GM18868 (cell line): ENCODE data around the gene CALML3.

ENCODE experiments used
- ATAC-seq: cut with Tn5 transposase; IDR thresholded peaks from one replicate; pipeline ENCODE4 v1.9.1; 2021; ENCODE audit warnings: mild to moderate bottlenecking, moderate library complexity; ENCODE audit not compliant: unreplicated experiment

Gene CALML3

DNA sequence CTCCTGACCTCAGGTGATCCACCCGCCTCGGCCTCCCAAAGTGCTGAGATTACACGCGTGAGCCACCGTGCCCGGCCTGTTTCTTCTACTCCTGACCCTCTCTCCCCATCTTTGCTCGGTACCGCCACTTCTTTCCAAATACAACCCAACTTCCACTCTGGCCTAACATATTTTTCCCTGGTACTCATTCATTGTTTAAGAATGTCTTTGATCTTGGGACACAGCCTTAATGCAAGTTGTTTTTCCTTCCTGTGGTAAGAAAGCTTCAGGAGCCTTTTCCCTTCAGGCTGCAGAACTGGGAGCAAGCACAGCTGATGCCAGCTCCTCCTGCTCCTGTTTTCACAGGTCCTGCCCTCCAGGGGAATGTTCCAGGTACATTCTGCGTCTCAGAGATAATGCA is 13.7 kb downstream of the CALML3 start:
- ATAC-seq, result no peak

DNA sequence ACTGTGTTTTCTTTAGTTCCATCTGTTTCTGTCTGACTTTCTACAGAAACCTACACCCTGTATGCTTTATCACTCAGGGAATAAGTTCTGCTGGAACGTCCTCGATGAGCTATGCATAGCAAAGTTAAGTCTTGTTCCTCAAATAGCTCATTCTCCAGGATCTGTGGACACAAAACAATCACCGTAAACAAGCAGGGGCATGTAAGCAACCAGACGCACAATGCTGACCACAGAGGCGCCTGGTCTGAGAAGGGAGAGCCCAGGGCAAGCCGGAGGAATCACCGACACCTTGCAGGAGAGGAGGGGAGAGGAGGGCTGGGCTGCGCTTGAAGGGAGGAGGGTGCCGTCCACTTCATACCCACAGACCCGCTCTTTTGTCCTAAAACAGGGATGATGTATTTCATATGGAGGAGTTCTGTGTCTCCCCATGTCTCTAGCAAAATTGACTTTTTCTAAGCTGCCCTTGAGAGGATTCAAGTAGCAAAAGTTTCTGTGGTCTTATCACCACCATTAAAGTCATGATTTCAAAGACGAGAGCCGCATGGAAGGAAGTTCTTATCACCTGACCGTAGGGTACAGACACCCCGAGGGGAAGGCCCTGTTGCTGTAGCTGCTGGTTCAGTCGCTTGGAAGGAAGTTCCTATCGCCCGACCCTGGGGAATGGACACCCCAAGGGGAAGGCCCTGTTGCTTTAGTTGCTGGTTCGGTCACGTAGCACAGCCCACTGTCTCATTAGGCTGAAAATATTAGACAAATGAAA is 14.3 kb downstream of the CALML3 start:
- peak; percentile 62 for ATAC-seq

DNA sequence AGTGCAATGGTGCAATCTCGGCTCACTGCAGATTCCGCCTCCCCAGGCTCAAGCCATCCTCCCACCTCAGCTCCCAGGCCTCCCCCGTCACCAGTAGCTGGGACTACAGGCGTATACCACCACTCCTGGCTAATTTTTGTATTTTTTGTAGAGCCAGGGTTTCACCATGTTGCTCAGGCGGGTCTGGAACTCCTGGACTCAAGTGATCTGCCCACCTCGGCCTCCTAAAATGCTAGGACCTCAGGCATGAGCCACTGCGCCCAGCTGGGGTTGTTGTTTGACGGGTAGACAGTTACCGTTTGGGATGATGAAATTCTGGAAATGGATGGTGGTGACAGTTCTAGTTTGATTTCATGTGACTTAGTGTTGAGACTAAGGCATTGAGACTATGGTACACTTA is 15.3 kb downstream of the CALML3 start:
- ATAC-seq, result no peak

DNA sequence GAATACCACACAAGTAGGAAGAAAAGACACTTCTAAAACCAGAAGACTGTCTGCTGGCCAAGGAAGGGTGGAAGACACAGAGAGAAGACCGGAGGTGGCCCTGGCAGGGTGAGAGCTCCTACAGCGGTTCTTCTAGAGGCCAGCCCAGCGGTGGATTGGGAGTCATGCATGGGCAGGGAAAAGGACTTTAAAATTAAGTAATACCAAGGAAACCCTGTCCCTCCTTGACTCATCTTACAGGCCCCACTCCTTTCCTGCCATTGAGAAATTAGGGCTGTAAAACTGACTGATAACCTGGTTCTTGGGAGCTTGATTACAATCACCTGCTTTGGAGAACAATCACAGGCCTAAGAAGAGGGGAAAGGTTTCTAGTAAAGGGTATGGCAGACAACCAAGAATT is 16.1 kb downstream of the CALML3 start:
- no peak for ATAC-seq

DNA sequence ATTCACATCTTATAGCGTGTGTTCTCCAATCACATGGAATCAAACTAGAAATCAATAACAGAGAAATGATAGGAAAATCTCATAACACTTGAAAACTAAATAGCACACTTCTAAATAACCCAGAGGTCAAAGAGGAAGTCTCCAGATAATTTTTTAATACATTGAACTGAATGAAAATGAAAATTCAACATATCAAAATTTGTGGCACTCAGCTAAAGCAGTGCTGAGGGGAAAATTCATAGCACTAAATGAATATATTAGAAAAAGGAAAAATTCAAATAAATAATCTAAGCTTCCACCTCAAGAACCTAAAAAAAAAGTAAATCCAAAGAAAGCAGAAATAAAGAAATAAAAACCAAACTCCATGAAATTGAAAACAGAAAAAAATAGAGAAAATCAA is 17.3 kb downstream of the CALML3 start:
- ATAC-seq, result no peak

DNA sequence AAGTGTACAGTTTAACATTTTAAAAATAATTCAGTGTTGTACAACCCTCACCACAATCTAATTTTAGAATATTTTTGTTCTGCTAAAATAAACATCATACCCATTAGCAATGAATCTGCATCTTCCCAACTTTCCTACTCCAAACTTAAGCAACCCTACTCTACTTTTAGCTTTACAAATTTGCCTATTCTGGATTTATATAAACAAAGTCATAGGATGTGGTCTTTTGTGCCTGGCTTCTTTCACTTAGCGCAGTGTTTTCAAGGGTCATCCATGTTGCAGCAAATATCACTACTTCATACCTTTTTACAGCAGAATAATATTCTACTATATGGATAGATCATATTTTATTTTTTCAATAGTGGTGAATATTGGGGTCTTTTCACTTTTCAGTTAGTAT is 18.9 kb downstream of the CALML3 start:
- no peak for ATAC-seq

DNA sequence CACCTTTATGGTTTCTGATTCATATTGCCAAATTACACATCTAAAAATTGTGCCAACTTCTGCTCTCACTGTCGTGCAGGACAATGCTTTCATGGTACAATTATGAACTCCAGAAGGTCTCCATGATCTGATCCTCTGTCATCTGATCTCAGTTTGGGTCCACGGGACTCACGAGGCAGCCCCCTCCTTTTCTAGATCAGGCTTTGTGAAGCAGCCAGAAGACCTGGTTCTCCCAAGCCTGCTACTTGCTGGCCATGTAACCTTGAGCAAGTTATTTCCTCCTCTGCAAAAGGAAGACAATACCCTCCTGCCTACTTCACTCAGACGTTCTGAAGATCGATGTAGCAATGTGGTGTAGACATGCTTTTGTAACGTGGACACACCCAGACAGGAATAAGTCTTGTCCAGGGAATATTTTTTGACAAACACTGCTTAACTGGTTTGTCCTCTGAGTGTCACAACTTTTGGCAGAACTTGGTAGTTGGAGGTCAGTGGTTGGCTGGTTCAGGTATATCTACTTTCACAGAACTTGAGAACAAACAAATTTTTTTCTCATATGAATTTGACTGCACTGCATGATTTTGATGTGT is 19.6 kb downstream of the CALML3 start:
- no peak for ATAC-seq

DNA sequence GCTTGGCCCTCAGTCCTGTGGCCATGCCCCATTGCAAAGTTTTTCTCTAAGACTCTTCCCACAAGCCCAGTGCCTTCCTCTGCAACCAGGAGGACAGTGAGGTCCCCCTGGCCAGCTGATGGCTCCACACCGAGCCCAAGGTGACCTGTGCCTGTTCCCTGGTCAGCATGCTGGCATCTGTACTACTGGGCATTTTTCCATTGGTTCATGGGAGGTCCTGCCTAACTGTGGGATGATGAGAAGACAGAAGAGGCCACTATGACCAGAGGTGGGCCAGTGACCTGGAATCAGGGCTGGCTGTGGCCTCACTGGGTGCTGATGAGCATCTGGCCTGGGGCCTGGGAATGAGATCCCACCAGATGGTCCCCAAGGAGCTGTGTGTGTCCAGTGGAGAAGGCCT is 20.2 kb downstream of the CALML3 start:
- no peak for ATAC-seq

DNA sequence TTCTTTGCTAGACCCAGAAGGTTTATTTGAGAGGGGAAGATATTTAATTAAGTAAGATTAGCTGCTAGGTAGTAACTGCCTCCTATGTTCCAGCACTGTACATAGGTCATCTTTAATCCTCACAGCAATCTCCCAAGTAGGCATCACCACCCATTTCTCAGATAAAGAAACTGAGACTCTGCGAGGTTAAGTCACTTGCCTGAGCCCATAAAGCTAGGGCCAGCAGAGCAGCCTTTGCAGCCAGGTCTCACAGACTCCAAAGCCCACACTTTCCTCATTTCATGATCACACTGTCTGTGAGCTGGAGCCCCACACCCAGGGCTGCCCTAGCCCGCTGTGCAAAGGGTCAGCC is 20.6 kb downstream of the CALML3 start:
- ATAC-seq, result no peak

DNA sequence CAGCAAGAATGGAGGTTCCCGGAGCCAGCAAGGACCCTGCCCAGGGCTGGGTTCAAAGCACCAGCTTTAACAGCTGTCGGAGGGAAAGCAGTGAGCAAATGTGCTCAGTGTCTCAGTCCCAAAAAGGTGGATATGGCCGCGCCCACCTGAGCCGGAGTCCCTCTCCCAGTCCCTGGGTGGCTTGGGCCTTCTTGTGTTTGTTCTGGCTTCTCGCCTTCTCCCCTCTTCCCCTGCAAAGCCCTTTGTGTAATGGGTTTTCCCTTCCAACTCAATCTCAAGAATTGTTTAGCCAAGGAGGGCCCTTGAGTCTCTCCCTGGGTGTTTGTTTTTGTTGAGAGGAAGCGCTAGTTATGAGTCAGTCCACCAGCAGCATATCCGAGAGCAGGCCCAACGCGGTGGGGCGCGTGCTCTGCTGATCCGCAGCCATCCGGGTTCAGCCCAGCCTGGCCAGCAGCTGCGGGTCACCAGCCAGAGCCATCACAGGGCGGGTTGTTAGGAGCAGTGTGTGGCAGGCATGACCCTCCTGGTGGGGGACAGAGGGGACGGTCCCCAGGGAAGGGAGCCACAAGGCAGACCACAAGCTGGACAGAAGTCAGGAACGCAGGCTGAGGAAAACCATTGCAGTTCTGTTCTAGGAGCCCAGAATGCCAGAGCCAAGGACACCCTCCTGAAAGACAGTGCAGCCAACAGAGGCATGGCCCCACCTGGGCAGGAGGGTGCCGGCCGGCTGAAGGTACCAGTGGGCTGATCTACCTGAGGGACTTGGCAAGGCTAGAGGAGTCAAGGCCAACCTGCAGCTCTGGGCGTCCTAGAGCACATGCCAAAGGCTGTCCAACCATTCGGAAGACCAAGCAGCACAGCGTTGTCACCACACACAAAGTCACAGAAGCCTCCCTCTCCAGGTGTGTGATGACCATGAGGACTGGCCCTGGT is 21.3 kb downstream of the CALML3 start:
- ATAC-seq, result no peak

DNA sequence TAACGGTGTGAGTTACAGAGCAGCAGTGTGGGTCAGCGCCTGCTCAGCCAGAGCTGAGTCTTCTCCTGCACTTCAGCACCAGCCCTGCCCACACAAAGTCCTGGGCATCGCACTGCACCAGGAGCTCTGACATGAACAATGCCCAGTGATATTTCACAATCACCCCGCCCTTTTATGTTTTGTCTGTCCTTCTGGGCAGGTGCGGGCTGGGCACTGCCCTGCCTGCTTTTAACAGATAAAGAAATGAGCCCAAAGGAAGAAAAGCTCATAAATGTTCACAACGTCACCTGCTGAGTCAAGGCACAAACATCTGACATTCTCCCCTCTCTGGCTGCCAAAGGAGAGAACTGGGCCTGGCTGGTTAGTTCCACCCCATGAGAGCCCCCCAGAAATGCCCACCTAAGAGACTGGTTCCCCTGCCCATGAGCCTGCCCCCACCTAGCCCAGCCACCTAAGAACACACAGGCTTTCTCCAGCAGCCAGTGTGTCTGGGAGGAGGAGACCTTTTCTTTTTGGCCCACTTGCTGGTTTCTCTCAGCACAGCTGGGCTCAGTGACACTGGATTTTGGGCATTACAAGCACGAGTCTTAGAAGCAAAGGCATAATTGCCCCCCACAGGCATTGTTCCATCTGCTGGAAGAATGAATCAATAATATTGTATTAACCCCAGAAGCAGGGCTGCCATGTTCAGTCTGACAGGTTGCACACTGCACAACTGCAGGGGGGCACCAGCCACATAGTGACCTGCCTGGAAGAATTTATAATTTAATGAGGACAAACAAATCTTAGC is 22.3 kb downstream of the CALML3 start:
- ATAC-seq, result no peak

DNA sequence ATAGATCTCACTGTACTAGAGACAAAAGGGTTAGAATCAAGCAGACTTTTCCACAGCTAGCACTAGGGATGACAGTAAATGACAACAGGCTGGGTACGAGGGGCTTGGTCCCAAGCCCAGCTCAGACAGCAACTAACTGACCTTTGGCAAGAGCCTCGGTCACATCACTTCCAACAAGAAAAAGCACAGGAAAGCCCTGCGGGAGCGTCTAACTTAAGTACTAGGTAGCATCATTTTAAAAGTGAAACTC is 22.8 kb downstream of the CALML3 start:
- no peak for ATAC-seq

DNA sequence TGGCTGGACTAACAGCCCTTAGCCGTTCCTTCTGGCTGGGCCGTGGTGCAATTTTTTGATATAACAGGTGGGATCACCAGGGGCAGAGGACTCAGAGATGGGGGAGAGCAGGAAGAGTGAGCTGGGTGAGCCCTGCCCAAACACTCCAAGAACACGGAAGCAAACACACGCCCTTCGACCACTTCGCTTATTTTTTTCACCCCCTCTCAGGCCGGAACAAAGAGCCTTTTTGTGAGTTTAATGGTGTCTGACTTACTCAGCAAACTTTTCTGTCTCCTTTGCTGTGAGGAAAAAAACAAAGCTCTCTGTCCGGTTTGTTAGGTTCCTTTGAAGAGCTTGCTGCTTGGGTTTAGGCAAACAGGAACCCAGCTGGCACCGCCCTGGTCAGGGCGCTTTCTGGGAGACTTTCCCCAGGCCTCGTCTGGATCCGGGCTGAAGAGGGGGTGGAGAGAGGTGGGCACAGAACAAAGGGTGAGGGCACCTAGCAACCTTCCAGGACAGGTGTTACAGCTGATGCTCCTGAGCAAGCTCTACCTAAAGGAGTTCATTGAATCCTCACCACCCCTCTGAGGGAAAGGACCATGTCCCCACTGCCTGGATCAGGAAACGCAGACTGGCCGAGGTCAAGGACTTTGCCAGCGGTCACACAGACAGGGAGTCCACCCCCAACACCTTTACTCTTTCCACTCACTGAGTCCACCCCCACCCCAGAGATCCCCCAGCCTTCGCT is 23.3 kb downstream of the CALML3 start:
- no peak for ATAC-seq

DNA sequence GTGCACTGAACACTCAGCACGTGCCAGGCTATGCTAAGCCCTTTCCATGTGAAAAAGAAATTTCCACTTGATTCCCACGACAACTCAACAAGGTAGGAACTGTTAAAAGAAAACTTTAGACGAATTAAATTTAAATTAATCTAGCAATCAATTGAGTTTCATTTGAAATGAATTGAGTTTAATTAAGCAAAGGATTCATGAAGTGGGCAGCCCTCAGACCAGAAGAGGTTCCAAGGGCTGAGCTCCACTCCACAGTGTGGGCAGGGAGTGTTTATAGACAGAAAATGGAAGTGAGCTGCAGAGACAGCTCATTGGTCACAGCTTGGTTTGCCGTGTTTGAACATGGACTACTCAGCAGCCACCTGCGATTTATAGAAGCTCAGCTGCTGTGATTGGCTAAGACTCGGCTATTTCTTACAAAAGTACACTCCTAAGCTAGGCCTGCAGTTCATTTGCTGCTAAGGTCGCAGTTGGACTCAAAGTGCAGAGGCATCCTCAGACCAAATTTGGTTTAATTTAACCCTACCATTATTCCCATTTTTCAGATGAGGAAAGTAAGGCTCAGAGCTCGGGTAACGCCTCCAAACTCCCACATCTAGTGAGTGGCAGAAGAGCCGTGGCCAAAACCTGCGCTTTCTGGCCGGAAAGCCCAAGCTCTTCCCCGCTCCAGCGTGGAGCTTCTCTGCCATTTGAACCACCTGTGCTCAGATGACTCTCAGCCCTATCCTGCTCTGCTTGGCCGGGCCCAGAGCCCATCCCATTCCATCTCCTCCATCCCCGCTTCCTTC is 24.9 kb downstream of the CALML3 start:
- no peak for ATAC-seq

DNA sequence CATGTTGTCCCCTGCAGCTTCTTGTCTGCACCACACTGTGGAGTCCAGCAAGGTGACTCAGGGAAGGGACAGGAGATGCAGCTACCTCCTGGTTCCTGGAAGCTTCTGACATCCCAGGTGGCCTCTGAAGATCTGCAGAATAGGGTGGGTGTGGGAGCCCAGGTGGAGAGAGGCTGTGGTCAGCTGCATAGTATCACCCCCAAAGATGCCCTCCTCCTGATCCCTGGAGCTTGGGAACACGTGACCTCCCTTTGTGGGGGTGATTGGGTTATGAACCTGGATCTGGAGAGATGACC is 25.4 kb downstream of the CALML3 start:
- no peak for ATAC-seq

DNA sequence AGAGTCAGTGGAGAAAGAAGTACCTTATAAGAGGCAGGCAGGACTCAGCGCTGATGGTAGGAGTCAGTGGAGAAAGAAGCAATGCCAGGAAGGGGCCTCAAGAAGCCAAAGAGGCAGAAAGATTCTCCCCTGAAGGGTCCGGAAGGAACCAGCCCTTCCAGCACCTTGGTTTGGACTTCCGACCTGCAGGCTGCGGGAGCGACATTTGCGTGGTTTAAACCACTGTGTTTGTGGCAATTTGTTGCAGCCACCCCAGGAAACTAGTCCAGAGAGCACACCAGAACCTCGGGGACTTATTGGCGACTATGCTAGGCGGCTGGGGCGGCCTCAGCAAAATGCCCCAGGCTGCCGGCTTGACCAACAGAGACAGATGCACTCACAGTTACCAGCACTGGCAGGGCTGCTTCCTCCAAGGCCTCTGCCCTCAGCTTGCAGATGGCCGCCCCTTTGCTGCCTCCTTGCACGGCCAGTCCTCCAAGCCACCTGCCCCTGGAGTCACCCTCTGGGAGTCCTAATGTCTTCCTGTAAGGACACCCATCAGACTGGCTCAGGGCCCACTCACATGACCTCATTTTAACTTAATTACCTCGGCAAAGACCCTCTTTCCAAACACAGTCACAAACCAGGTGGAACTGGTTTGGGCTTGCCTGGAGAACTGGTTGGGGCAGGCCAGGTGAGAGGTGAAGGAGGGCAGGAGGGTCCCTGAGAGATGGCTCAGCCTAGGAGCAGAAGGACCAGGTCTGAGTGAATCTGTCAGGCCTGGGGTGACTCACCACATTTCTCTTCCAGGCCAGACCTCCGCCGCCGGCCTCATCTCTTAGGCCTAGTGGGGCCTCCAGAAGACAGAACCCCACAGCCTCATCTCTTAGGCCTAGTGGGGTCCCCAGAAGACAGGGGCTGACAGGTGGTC is 26.1 kb downstream of the CALML3 start:
- ATAC-seq, result no peak

DNA sequence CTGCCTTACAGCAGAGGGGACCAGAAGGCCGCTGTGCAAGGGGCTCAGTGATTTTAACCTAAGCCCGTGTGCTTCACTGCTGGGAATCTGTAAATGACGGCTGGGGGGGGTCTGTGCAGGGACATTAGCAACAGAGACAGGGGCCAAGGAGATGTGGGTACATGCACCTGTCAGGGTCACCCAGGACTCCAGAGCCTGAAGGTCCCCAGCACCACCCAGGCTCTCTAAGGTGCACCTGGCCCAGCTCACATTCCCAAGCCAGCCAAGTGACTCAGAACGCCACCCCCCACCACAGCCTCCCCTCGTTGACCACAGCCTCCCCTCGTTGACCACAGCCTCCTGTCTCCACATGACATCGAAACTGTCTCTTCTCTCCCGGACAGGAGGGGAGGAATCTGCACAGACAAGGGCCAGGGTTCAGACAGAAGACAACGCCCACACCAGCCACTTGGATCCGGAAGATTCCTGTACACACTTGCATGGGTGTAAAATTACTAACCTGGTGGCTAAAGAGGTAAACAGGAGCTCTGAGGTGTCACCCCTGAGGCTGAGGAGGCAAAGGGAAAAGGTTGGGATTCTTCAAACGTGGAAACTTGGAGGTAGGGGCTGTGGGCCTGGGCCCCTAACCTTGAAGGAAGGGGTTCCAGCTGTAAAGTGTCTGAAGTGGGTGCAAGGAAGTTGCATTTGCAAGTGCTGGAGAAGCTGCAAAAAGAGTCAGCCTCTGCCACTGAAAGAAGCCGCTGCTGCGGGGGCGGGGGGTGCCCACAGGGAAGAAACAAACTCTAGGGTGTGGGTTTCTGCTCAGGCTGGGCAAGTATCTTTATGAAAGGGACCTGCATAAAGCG is 27.0 kb downstream of the CALML3 start:
- peak; percentile 40 for ATAC-seq
